Activated CD8-positive, alpha-beta memory T cell treated with anti-CD3 and anti-CD28 coated beads, Interleukin-2, amount 50 U/mL, for 1 hour (primary cell): ENCODE data around the gene ACTN2.

Experiments used
- DNase-seq: peaks from one replicate; pipeline ENCODE4 v3.0.0-alpha.2; 2020; ENCODE audit errors: extremely low read depth

ACTN2 gene

DNA sequence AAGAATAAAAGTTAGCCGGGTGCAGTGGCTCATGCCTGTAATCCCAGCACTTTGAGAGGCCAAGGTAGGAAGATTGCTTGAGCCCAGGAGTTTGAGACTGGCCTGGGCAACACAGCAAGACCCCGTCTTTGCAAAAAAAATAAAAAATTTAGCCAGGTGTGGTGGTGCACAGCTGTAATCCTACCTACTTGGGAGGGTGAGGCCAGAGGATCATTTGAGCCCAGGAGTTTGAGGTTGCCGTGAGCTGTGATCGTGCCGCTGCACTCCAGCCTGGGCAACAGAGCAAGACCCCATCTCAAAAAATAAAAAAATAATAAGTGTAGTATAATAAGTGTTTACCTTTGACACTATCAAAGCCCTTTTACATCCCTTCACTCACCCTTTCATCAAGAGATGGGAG, 5.0 kb downstream of the ACTN2 start:
- no peak for DNase-seq

DNA sequence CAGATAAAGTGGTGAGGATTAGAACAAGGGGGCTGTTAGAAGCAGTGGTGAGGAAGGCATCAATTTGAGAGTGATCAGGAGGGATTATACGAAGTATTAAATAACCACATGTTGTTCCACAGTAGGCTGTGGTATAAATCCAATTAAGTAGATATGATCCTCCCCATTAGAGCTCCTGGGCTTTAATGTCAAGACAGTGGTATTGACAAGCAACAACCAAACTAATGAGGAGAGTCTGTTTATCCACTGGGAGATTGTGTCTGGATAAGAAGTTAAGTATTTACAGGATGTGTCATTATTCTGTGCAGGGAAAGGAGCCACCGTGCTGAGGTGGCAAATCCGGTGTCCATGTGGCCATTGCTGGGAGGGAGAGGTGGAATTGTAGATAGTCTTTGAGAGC, 5.8 kb downstream of the ACTN2 start:
- no peak for DNase-seq

DNA sequence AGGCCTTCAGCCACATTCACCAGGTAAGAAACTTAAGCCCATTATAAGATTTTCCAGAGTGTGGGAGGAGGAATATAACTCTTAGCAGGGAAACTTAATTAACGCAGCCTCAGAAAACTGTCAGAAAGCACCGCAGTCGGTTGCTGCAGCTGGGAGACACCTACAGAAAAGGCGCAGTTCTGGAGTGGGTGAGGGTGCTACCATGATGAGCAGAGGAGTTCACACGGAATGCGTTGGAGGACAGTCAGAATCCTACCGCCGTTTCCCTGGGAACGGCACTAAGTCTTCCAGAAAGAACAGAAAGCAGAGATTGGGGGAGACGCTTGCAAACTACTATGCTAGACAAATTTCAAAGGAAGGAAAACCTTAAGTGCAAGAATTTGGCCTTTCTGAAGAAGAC, 6.4 kb downstream of the ACTN2 start:
- no peak for DNase-seq

DNA sequence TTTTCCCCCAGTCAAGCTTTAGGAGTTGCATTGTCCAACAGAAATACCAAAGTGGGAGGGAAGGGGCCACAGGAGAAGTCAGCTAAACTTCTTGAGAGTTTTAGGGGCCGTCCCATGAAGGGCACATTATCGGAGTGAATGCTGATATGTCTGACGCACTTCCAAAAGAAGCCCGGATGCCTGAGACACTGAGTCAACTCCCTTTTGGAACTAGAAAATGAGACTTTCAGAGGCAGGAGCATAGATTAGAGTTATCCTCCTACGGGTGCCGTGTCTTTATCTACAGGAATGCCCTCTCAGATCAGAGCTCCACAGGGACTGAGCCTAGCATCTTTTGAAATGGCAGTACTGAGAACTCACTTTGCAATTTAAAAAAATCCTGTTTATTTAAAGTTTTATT, 13.1 kb downstream of the ACTN2 start:
- no peak for DNase-seq

DNA sequence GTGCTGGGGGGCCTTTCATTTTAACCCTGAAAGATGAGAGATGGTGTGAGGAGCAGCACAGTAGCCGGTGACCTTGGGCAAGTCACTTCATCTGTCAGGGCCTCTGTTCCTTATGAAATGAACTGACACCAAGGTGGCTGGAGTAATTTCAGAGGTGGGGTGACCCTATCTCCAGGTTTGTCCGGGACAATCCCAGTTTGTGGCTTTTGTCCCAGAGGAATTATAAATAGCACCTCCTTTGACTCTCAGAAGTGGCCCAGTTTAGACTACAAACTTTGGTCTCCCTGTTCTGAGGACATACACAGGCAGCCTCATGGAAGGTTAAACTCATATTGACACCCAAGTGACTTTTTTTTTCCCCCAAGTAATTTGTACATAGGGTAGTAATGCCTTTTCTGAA, 14.6 kb downstream of the ACTN2 start:
- DNase-seq = no peak

DNA sequence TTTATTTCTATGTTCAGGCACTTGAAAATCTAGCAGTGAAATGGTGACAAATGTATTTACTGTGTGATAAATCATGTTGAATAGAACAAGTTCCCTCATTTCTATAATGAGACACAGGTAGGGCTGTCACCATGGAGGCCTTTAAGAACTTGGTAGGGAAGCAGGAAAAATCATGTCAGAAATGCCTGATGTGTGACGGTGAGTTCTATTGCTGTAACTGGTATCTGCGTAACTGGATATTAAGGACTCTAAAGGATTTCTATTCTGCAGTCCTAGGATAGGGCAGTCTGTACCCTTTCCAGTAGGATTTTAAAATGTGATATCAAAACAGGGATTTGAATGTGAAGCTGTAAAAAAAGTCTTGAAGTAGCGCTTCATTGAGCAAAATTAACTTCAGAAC, 15.5 kb downstream of the ACTN2 start:
- DNase-seq = no peak

DNA sequence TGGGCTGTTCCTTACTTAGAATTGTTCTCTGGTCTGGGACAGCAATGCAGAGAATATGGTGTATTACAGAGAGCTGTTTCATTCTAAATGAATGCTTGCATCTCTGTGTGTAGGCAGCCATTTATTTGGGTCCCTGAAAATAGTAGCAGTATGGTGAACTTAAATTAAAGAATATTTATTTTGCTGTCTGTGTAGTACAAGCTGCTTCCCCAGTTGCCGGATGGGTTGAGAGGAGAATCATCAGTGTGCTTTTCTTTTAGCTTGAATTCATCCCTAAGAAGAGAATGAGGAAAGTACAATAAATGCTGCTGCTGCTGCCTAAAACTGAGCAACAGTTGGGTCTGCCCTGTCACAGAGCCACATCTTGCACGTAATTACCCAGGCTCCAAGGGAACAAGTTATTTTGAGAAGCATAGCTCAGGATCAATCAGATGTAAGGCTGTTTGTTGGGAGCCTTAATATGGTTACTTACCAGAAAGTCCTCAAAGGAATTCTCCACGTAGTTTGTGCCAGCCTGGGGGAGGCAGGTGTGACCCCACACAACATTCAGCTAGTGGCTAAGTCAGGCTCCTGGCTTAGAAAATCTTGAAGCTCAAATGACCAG, 16.6 kb downstream of the ACTN2 start:
- DNase-seq = no peak

DNA sequence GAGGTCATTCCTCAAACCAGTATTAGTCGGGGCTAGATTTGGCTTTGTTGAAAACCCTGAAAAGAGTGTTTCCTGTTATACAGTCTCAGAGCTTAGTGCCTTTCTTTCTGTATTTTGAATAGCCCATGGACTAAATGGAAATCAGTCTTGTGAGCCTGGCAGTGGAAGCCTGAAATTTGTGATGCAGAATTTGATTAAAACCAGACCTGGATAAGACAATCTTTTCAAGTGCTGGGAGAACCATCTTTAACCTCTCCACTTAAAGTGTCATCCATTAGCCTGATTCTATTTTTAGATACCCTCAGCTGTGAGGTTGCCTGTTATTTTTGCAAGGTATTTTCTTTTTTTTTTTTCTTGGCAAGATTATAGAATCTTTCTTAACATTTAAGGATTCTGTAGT, 19.5 kb downstream of the ACTN2 start:
- no peak for DNase-seq

DNA sequence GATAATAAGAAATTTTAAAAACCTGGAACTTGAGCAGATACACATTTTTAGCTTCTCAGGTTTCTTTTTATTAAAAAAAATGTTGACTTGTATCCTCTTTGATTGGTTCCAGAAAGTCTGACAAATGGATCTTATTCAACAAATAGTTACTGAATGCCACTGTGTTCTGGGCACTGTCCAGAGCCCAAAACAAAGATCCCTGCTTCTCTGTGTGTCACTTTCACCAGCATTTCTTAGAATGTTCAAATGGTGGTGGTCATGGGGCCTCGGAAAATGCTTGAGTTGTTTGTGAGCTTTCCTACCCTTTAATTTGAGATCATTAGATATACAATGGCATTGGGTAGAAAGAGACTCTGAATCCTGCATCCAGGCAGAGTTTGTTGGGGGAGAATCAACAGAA, 19.9 kb downstream of the ACTN2 start:
- no peak for DNase-seq

DNA sequence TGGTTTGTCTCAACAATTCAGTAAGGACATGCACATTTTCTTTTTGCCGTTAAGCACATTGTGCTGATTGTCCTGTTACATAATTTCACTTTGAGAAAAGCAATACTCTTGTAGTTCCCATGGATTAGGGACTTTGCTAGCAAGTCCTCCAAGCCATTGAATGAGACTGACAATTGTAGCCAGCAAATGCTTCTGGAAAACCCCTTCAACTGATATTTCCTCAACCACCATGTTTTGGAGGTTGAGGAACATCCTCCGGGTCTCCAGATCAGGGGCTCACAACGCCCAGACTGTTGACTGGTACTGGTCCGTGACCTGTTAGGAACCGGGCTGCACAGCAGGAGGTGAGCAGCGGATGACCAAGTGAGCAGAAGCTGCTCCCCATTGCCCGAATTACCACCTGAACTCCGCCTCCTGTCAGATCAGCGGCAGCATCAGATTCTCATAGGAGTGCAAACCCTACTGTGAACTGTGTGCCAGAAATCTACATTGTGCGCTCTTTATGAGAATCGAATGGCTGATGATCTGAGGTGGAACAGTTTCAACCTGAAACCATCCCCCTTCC, 24.1 kb downstream of the ACTN2 start:
- DNase-seq = no peak

DNA sequence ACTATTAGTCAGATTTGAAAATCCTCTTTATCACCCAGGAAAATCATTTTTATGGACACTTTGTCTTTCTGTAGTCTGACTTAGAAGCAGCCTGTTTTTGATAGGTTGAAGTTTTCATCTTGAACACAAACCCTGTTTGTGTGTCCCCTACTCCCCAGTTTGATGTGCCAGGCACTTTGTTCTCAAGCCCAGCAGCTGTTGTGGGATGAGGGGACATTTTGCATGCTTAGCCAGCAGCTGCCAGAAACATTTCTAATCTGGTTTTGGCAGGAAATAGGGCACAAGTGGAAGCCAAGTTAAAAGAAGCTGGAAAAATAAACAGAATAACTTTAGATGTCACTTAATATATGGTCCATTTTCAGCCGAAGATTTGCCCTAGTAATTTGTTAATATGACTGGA, 29.9 kb downstream of the ACTN2 start:
- no peak for DNase-seq

DNA sequence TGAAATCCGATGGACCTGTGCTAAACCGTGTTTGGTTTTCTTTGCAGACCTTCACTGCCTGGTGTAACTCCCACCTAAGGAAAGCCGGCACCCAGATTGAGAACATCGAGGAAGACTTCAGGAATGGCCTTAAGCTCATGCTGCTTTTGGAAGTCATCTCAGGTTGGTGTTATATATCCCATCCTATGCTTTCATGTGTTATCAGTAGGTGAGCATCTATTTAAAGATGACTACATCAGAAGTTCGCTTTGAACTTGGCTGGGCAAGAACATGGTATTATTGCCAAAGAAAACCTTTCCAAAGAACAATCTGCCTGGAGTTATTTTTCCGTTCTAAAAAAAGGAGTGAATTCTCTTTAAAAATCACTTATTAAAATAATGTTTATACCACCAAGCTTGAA, 31.5 kb downstream of the ACTN2 start:
- DNase-seq = no peak

DNA sequence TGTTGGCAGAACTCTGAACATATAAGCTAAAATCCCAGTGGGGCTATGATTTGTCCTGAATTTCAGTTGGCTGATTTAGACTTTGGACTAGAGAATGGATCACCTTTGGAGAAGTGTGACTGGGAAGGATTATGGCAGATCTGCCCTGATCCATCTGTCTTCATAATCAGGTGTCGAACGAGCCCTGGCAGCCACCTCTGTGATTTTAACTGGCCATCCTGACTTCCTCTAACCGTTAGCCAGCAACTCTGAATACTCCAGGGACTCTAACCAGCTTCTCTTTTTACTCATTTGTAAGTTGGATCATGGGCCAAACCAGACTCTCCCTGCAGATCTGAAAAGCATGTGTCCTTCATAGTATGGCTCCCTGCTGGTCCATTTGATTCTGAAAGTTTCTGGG, 32.0 kb downstream of the ACTN2 start:
- DNase-seq = no peak

DNA sequence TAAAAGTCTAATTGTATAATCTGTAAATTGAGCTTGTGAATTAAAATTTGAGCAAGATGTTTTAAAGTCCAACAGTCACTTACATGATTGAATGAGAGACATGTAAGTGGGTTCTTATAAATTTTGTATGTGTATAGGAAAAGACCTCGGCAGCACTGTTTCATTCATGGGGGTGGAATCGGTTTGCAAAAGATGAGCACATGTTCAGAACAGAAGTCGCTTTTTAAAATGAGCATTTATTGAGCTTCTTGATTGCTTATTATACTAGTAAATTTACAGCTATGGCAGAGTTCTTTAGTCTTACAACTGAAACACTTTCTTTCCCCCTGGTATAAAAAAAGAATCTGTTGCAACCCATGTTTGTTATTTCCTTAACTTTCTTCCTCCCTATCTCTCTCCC, 33.9 kb downstream of the ACTN2 start:
- no peak for DNase-seq

DNA sequence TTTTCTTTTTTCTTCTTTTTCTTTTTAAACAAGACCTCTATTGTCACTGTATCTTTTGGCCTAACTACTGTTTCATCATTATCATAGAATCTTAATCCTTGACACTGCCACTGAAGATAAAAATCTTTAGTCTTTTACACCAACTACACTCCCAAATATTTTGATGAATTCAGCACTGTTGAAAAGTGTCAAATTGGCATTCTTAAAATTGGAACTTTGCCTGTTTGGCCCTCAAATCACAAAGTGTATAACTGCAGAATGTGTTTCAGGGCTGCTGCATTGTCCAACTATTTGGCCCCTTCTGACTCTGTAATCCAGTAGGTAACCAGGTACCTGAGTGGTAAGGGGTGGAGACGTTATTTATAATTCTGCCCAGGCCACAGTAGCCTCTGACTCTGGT, 34.3 kb downstream of the ACTN2 start:
- DNase-seq = no peak

DNA sequence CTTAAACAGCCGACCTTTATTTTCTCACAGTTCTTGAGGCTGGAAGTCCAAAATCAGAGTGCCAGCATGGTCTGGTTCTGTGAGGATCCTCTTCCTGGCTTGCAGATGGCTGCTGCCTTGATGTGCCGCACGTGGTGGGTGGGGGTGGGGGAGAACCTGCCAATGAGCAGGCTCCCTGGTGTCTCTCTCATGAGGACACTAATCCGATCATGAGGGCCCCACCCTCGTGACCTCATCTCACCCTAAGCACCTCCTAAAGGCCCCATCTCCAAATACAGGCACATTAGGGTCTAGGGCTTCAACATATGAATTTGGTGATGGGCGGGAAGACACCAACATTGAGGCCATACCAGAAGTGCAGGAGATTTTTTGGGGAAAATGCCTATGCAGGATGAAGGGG, 37.8 kb downstream of the ACTN2 start:
- DNase-seq = no peak

DNA sequence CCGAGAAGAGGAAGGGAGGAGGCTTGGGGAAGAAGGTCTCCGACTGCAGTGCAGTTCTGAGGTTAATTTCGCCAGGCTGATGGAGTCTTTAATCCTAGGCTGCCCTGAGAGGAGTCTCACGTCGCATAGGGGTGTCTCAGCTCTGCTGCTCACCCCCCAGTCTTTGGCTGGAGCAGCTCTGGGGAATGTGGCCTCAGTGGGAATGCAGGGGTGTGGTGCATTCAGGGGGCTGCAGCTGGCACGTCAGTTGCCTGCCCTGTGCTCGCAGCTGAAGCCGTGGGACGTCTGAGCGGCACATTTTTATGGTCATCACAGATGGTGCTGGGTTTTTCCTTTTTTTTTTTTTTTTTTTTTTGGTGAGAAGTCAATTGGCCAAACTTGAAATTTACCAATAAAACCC, 38.2 kb downstream of the ACTN2 start:
- no peak for DNase-seq

DNA sequence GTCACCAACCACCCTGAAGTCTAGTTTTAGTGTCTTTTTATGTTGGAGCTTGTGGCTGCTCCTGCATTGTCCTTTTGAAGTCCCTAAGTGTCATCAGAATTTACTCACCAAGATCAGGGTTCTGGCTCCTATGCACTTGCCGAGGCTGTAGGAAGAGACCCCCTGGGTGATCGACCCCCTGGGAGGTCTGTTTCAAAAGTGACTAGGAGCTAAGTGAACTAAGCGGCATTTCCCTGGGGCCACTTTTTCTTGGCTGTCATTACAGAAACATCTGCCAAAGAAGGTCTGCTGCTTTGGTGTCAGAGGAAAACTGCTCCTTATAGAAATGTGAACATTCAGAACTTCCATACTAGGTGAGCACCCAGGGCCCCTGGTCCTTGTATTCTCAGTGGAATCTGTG, 39.4 kb downstream of the ACTN2 start:
- no peak for DNase-seq

DNA sequence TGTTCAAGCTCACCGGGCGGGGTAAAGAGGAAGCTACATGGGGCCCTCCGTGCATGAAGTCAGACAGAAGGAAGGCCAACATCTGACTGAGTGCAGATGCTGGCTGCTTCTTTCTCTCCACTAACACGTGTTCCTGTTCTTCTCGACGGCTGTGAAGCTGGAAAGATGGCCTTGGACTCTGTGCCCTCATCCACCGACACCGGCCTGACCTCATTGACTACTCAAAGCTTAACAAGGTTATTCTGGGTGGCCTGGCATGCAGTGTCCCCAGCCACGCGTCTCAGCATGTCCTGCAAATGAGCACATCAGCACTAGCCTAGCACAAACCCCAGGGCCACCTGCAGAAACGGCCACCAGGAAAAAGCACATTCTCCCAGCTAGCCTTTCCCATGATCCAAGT, 41.2 kb downstream of the ACTN2 start:
- DNase-seq = no peak

DNA sequence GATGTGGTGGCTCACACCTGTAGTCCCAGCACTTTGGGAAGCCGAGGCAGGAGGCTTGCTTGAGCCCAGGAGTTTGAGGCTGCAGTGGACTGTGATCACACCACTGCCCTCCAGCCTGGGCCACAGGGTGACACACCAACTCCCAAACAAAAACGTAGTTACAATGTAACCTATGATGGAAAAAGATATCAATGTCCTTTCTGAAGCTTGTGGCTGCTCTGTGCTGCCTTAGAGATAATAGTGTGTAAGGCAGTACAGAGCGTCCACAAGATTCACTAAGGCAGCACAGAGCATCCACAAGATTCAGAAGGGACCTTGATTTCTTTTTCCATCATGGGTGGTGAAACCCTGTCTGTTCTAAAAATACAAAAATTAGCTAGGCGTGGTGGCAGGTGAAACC, 42.5 kb downstream of the ACTN2 start:
- no peak for DNase-seq

DNA sequence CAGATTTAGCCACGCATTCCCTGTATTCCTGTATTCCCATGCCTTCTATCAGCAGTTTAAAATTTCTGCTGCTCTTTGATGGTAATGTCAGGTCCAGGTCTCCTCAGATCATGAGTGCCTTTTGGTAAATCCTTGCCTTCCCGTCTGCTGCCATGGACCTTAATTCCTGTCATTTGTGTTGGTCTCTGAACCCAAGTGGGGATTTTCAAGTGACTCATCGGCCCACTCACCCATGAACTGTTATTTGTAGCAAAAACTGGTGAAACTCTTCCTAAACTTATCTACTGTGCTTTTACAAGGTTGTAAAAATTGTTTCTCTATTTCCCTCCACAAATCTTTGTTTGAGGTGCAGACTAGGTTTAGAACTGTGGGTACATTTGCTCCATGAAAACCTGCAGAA, 47.4 kb downstream of the ACTN2 start:
- DNase-seq = no peak

DNA sequence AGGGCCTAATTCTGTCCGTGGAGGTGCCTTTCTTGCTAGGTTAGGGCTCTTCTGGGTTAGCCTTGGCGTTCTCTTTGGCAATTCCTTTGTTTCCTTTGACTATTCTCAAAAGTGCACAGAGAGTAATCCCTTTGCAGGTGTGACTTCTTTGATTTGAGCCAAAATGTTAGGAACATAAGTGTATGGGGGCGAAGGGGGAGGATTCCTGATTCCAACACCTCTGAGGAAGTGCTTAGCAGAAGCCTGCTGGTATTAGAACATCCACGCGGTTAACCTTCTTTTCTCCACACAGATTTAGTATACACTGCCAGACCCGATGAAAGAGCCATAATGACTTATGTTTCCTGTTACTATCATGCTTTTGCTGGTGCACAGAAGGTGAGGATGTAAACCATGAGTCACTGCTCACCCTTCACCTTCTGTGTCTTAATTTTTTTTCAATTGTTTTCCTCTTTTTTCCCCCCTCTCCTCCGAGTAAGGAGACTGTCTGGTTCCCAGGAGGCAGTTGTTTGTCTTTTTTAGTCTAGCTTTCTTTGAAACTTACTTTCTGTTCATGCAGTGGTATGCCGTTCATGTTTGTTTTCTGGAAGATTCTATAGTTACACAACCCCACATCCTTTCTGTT, 48.0 kb downstream of the ACTN2 start:
- DNase-seq = no peak

DNA sequence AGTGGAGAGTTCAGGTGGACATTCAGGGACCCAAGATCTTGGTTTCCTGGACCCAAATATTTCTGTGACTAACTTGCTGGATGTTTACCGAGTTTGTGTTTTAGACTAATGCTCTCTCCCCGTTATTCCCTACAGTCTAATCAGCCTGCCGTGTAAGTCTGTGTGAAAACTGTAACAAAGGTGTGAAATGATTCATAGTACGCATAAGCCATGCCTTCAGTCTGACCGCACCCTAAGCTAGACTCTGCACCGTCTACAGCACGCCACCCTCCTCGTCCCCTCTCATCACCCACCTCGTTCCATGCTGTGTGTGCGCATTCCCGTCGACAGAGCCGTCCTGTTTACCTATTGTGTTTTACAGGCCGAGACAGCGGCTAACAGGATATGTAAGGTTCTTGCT, 50.5 kb downstream of the ACTN2 start:
- no peak for DNase-seq

DNA sequence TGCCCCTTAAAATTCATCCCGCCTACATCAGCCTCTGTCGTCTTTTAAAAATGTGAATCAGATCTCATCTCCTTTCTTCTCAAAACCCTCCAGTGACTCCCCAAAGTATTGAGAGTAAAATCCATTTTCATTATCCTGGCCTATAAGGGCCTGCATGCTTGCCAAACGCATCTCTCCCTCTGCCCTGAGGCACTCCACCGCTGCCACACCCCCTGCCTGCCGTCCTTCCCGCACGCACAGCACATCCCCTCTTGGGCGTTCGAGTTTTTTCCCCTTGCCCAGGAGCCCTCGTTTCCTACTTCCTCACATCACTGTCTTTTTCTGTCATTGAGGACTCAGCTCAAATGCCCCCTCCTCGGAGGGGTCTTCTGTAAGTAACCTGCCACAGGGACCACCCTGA, 55.5 kb downstream of the ACTN2 start:
- no peak for DNase-seq
